HepG2 (cell line): ENCODE results near the gene PLXNB2. TPM values are rescaled to one million over a fixed set of nuclear protein-coding genes. Genes with fewer than 3 reads are reported as not detected.

Experiments used
- ATRX ChIP-seq: sonication (generic); formaldehyde crosslinking; IDR thresholded peaks from 2 replicates; pipeline ENCODE4 v1.4.0; 2020; ENCODE audit warnings: missing genetic modification reagents, borderline replicate concordance
- ERF ChIP-seq: IDR thresholded peaks from 2 replicates; pipeline ENCODE4 v1.6.1; 2018; ENCODE audit warnings: missing biosample characterization, missing genetic modification reagents
- GABPB1 ChIP-seq: IDR thresholded peaks from 2 replicates; pipeline ENCODE4 v1.6.1; 2016; ENCODE audit warnings: mild to moderate bottlenecking, missing genetic modification reagents, moderate library complexity, missing compliant biosample characterization
- GTF2F1 ChIP-seq: fragments of 150-350 bp; IDR thresholded peaks from 2 replicates; pipeline ENCODE4 v1.6.1; 2014; ENCODE audit warnings: low read length
- HMG20B ChIP-seq: conservative IDR thresholded peaks from 2 replicates; pipeline ENCODE4 v1.6.1; 2016; ENCODE audit warnings: missing genetic modification reagents, missing compliant biosample characterization
- RBFOX2 ChIP-seq: fragments of 200-400 bp; formaldehyde crosslinking; IDR thresholded peaks from 2 replicates; pipeline ENCODE4 v1.6.1; 2017; ENCODE audit warnings: low read depth, mild to moderate bottlenecking, low read length
- SMARCC2 ChIP-seq: fragments of 450-650 bp; IDR thresholded peaks from 2 replicates; pipeline ENCODE4 v1.6.1; 2017; ENCODE audit warnings: antibody characterized with exemption, mild to moderate bottlenecking
- ZBTB8A ChIP-seq: sonication (generic); formaldehyde crosslinking; IDR thresholded peaks from 2 replicates; pipeline ENCODE4 v1.4.0; 2020; ENCODE audit warnings: mild to moderate bottlenecking, low read depth, missing genetic modification reagents, borderline replicate concordance
- ZFP36 ChIP-seq: fragments of 150-350 bp; IDR thresholded peaks from 2 replicates; pipeline ENCODE4 v1.6.1; 2018; ENCODE audit warnings: borderline replicate concordance, low read length, low read depth; ENCODE audit not compliant: partially characterized antibody
- ZNF260 ChIP-seq: sonication (generic); formaldehyde crosslinking; IDR thresholded peaks from 2 replicates; pipeline ENCODE4 v1.4.0; 2020; ENCODE audit warnings: missing genetic modification reagents, low read depth, mild to moderate bottlenecking, borderline replicate concordance
- ZNF3 ChIP-seq: IDR thresholded peaks from 2 replicates; pipeline ENCODE4 v1.7.0; 2017; ENCODE audit warnings: inconsistent platforms
- ZNF383 ChIP-seq: sonication (generic); formaldehyde crosslinking; IDR thresholded peaks from 2 replicates; pipeline ENCODE4 v1.4.0; 2020; ENCODE audit warnings: missing genetic modification reagents, mild to moderate bottlenecking, borderline replicate concordance
- ZNF468 ChIP-seq: sonication (generic); formaldehyde crosslinking; IDR thresholded peaks from 2 replicates; pipeline ENCODE4 v1.8.0; 2022; ENCODE audit warnings: mild to moderate bottlenecking, moderate library complexity, missing genetic modification reagents
- polyA plus RNA-seq, 8 experiments: library from polyadenylated mRNA; depleted of rRNA in 3 of 8; stranded (reverse) in 7 of 8; unstranded in 1 of 8; fragments of >200 nt; fragmentation: Illumina TruSeq in 4 of 8; extraction: Trizol in 4 of 8; gene quantifications; 2 replicates each; pipeline versions ENCODE4 v1.2.1 to v1.2.3, GENCODE V29; 2011 to 2016; ENCODE audit warnings: low read depth in 4 of 8, missing spikeins in 1 of 8, mixed read lengths in 1 of 8; ENCODE audit not compliant: insufficient read depth in 1 of 8
- total RNA-seq, 5 experiments: library from RNA; depleted of rRNA; stranded (reverse); fragments of >200 nt; fragmentation: Illumina TruSeq; extraction: Trizol; gene quantifications; 2 replicates each; pipeline ENCODE4 v1.2.3, GENCODE V29; 2016; ENCODE audit warnings: low read depth in 1 of 5
- TF ChIP-seq, protein P1 (sequence below): sonication (generic); formaldehyde crosslinking; conservative IDR thresholded peaks from 2 replicates; pipeline ENCODE4 v1.8.0; 2022; ENCODE audit warnings: mild to moderate bottlenecking, moderate library complexity, missing genetic modification reagents
- TF ChIP-seq, protein P2 (sequence below): sonication (generic); formaldehyde crosslinking; IDR thresholded peaks from 2 replicates; pipeline ENCODE4 v1.4.0; 2020; ENCODE audit warnings: mild to moderate bottlenecking, missing genetic modification reagents
- TF ChIP-seq, protein P3 (sequence below): sonication (generic); formaldehyde crosslinking; IDR thresholded peaks from 2 replicates; pipeline ENCODE4 v1.4.0; 2020; ENCODE audit warnings: mild to moderate bottlenecking, missing genetic modification reagents
- TF ChIP-seq, protein P4 (sequence below): sonication (generic); IDR thresholded peaks from 2 replicates; pipeline ENCODE4 v1.6.1; 2016; ENCODE audit warnings: low read depth, borderline replicate concordance
- TF ChIP-seq, protein P5 (sequence below): sonication (generic); formaldehyde crosslinking; IDR thresholded peaks from 2 replicates; pipeline ENCODE4 v1.8.0; 2023; ENCODE audit warnings: mild to moderate bottlenecking, missing genetic modification reagents
- TF ChIP-seq, protein P6 (sequence below): sonication (generic); formaldehyde crosslinking; IDR thresholded peaks from 2 replicates; pipeline ENCODE4 v1.4.0; 2020; ENCODE audit warnings: mild to moderate bottlenecking, missing genetic modification reagents
- TF ChIP-seq, protein P7 (sequence below): sonication (generic); formaldehyde crosslinking; IDR thresholded peaks from 2 replicates; pipeline ENCODE4 v1.5.1; 2020; ENCODE audit warnings: mild to moderate bottlenecking, missing genetic modification reagents, moderate library complexity
- TF ChIP-seq, protein P8 (sequence below): sonication (generic); formaldehyde crosslinking; IDR thresholded peaks from 2 replicates; pipeline ENCODE4 v1.4.0; 2020; ENCODE audit warnings: mild to moderate bottlenecking, missing genetic modification reagents, borderline replicate concordance

The PLXNB2 gene
- total and polyA plus RNA-seq, 2 of the 13 experiments (the other 11 are each of a cell fraction or from before 2014, with no cell fraction given), result 32.6 to 68.9 TPM

DNA sequence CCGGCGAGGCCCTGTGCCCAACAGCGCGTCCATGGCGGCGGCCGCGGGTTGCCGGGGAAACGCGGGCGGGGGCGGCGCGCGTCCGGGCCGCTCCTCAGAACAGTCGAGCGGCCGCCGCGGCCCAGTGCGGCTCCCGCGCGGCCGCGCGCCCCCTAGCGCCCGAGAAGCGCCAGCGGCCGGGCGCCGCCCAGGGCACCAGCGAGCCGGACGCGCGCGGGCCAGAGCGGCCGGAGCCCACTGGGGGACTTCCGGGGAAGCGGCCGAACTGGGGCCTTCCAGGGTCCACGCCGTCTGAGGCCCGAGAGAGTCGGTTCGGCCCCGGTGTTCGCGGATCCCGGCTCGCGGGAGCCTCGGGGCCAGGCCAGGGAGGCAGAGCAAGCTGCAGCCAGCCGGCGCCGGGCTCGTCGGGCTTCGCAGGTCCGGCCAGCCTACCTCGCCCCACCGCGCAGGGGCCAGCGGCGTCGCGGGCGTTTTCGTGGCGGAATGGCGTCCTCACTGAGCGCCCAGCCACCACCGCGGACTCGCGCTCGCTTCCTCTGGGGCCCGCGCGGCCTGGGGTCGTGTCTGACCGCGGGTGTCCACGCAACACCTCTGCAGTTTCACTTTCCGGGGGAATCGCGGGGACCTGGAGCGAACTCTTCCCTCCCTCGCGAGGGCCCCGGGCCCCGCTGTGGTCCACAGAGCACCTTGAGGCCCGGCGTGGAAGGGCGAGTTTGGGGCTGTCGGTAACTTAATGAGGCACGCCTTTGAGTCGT, 19.7 kb upstream of the PLXNB2 start, which contains the start of gene DENND6B (continued):
- TF ChIP-seq ZNF260 (CRISPR knock-in tag) (no peak), ZNF3 (CRISPR knock-in tag) (no peak), ATRX (CRISPR knock-in tag) (no peak), ZNF468 (CRISPR knock-in tag) (0 out of 2 replicates have a peak, but pooled peaks have one; percentile 37), ZNF383 (CRISPR knock-in tag) (no peak), GABPB1 (peak; percentile 91), ZFP36 (no peak), RBFOX2 (peak; percentile 95), ERF (peak; percentile 7; the same call in 1 of the 2 replicates), GTF2F1 (no peak), SMARCC2 (no peak), ZBTB8A (CRISPR knock-in tag) (no peak), HMG20B (CRISPR knock-in tag) (no peak)
- TF ChIP-seq, protein P1, sequence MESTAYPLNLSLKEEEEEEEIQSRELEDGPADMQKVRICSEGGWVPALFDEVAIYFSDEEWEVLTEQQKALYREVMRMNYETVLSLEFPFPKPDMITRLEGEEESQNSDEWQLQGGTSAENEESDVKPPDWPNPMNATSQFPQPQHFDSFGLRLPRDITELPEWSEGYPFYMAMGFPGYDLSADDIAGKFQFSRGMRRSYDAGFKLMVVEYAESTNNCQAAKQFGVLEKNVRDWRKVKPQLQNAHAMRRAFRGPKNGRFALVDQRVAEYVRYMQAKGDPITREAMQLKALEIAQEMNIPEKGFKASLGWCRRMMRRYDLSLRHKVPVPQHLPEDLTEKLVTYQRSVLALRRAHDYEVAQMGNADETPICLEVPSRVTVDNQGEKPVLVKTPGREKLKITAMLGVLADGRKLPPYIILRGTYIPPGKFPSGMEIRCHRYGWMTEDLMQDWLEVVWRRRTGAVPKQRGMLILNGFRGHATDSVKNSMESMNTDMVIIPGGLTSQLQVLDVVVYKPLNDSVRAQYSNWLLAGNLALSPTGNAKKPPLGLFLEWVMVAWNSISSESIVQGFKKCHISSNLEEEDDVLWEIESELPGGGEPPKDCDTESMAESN (CRISPR knock-in tag), result peak; percentile 54
- TF ChIP-seq, protein P2, sequence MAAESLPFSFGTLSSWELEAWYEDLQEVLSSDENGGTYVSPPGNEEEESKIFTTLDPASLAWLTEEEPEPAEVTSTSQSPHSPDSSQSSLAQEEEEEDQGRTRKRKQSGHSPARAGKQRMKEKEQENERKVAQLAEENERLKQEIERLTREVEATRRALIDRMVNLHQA (CRISPR knock-in tag), result no peak
- TF ChIP-seq, protein P3, sequence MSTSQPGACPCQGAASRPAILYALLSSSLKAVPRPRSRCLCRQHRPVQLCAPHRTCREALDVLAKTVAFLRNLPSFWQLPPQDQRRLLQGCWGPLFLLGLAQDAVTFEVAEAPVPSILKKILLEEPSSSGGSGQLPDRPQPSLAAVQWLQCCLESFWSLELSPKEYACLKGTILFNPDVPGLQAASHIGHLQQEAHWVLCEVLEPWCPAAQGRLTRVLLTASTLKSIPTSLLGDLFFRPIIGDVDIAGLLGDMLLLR (CRISPR knock-in tag), result no peak
- TF ChIP-seq, protein P4, sequence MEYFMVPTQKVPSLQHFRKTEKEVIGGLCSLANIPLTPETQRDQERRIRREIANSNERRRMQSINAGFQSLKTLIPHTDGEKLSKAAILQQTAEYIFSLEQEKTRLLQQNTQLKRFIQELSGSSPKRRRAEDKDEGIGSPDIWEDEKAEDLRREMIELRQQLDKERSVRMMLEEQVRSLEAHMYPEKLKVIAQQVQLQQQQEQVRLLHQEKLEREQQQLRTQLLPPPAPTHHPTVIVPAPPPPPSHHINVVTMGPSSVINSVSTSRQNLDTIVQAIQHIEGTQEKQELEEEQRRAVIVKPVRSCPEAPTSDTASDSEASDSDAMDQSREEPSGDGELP, result peak; percentile 36; the same call in 1 of the 2 replicates
- TF ChIP-seq, protein P5, sequence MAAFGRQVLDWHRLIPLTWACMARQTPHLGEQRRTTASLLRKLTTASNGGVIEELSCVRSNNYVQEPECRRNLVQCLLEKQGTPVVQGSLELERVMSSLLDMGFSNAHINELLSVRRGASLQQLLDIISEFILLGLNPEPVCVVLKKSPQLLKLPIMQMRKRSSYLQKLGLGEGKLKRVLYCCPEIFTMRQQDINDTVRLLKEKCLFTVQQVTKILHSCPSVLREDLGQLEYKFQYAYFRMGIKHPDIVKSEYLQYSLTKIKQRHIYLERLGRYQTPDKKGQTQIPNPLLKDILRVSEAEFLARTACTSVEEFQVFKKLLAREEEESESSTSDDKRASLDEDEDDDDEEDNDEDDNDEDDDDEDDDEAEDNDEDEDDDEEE (CRISPR knock-in tag), result peak; percentile 49; the same call in 1 of the 2 replicates
- TF ChIP-seq, protein P6, sequence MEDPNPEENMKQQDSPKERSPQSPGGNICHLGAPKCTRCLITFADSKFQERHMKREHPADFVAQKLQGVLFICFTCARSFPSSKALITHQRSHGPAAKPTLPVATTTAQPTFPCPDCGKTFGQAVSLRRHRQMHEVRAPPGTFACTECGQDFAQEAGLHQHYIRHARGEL (CRISPR knock-in tag), result no peak
- TF ChIP-seq, protein P7, sequence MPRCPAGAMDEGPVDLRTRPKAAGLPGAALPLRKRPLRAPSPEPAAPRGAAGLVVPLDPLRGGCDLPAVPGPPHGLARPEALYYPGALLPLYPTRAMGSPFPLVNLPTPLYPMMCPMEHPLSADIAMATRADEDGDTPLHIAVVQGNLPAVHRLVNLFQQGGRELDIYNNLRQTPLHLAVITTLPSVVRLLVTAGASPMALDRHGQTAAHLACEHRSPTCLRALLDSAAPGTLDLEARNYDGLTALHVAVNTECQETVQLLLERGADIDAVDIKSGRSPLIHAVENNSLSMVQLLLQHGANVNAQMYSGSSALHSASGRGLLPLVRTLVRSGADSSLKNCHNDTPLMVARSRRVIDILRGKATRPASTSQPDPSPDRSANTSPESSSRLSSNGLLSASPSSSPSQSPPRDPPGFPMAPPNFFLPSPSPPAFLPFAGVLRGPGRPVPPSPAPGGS (CRISPR knock-in tag), result no peak
- TF ChIP-seq, protein P8, sequence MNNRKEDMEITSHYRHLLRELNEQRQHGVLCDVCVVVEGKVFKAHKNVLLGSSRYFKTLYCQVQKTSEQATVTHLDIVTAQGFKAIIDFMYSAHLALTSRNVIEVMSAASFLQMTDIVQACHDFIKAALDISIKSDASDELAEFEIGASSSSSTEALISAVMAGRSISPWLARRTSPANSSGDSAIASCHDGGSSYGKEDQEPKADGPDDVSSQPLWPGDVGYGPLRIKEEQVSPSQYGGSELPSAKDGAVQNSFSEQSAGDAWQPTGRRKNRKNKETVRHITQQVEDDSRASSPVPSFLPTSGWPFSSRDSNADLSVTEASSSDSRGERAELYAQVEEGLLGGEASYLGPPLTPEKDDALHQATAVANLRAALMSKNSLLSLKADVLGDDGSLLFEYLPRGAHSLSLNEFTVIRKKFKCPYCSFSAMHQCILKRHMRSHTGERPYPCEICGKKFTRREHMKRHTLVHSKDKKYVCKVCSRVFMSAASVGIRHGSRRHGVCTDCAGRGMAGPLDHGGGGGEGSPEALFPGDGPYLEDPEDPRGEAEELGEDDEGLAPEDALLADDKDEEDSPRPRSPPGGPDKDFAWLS (CRISPR knock-in tag), result 0 out of 2 replicates have a peak, but pooled peaks have one; percentile 34
